Measurements from ENCODE around the gene RAG2.

DNA sequence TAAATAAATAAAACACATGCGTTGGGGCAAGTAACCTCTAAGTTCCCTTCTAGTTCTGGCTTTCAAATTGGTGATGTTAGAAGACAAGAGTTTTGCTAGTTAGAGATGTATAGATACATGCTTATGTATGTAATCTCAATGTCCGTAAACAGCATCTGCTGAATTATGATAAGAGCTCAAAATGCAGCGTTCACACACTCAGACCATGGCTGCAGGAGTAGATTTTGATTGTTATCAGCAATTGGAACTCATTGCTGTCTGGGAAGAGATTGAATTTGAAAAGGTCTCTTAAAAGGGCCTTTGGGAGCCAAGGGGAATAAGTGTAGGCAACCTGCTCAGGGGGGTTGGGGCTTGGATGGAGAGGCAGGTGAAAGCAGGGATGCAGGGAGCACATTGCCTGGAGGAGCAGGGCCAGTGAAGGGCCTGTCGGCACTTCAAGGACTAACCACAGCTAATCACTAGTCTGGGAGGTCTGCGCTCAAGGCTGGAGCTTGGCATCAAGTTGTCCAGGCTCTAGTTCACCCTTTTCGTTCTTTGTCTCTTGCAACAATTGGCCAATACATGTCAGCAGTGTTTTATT is 32.9 kb downstream of the RAG2 start:
- TF ChIP-seq, protein P1, sequence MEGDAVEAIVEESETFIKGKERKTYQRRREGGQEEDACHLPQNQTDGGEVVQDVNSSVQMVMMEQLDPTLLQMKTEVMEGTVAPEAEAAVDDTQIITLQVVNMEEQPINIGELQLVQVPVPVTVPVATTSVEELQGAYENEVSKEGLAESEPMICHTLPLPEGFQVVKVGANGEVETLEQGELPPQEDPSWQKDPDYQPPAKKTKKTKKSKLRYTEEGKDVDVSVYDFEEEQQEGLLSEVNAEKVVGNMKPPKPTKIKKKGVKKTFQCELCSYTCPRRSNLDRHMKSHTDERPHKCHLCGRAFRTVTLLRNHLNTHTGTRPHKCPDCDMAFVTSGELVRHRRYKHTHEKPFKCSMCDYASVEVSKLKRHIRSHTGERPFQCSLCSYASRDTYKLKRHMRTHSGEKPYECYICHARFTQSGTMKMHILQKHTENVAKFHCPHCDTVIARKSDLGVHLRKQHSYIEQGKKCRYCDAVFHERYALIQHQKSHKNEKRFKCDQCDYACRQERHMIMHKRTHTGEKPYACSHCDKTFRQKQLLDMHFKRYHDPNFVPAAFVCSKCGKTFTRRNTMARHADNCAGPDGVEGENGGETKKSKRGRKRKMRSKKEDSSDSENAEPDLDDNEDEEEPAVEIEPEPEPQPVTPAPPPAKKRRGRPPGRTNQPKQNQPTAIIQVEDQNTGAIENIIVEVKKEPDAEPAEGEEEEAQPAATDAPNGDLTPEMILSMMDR (IDR thresholded peaks at IDR 0.05; ENCODE audit: insufficient read depth, low read depth, low read length): no peak
- no peak for TF ChIP-seq EZH2 (IDR thresholded peaks at IDR 0.05; ENCODE audit: insufficient read depth, low read length)
